Thyroid gland (tissue), 4 donors: ENCODE measurements around the gene GRIA4.

Source experiments
- POLR2A ChIP-seq, 2 donors: fragments of 450-650 bp; IDR thresholded peaks; one replicate each; pipeline ENCODE4 v1.6.1; 2017; ENCODE audit warnings: antibody characterized with exemption in 2 of 2, mild to moderate bottlenecking in 2 of 2, moderate library complexity in 1 of 2
- TF ChIP-seq, protein P1 (sequence below), 6 experiments: fragments of 200-600 bp in 3 of 6; fragments of 450-650 bp in 3 of 6; sonication (generic) in 3 of 6; IDR thresholded peaks; one replicate each; pipeline ENCODE4 v1.5.1; 2016 to 2019; ENCODE audit warnings: antibody characterized with exemption in 6 of 6, mild to moderate bottlenecking in 2 of 6, inconsistent platforms in 1 of 6, moderate library complexity in 1 of 6

DNA sequence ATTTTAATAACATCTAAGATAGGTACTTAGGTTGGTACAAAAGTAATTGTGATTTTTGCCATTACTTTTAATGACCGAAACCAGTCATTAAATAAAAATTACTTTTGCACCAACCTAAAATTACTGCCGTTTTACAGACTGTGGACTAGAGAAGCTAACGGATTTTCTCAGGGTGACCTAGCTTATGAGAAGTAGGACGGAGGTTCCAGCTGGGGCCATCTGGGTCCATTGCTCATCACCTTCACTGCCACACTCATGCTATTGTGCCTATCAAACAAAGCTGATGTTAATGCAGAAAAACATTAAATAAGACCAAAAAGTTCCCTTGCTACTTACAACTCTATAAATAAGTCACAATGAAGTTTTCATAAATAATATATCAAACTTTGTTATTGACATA, 38.9 kb downstream of the GRIA4 start:
- TF ChIP-seq, protein P1, sequence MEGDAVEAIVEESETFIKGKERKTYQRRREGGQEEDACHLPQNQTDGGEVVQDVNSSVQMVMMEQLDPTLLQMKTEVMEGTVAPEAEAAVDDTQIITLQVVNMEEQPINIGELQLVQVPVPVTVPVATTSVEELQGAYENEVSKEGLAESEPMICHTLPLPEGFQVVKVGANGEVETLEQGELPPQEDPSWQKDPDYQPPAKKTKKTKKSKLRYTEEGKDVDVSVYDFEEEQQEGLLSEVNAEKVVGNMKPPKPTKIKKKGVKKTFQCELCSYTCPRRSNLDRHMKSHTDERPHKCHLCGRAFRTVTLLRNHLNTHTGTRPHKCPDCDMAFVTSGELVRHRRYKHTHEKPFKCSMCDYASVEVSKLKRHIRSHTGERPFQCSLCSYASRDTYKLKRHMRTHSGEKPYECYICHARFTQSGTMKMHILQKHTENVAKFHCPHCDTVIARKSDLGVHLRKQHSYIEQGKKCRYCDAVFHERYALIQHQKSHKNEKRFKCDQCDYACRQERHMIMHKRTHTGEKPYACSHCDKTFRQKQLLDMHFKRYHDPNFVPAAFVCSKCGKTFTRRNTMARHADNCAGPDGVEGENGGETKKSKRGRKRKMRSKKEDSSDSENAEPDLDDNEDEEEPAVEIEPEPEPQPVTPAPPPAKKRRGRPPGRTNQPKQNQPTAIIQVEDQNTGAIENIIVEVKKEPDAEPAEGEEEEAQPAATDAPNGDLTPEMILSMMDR (IDR thresholded peaks at IDR 0.05), result no peak
- TF ChIP-seq POLR2A (IDR thresholded peaks at IDR 0.05), result no peak
